Testis (tissue), 3 donors: ENCODE results near the gene GBX1. TPM values are rescaled to one million over a fixed set of nuclear protein-coding genes. Genes with fewer than 3 reads are reported as not detected.

Experiments used
- DNase-seq: peaks from one replicate; pipeline ENCODE4 v3.0.0-alpha.2; 2019
- H3K27ac ChIP-seq, 2 donors: fragments of 200-600 bp; sonication (generic); one replicate each; pipeline ENCODE4 v1.5.1; 2019
- H3K27me3 ChIP-seq: fragments of 200-600 bp; sonication (generic); one replicate; pipeline ENCODE4 v1.5.1; 2019
- H3K36me3 ChIP-seq: fragments of 200-600 bp; sonication (generic); one replicate; pipeline ENCODE4 v1.5.1; 2017; ENCODE audit warnings: low read depth; ENCODE audit errors: missing control alignments
- H3K4me1 ChIP-seq: fragments of 200-600 bp; sonication (generic); one replicate; pipeline ENCODE4 v1.5.1; 2019
- H3K4me3 ChIP-seq, 2 donors: fragments of 200-600 bp; sonication (generic); one replicate each; pipeline ENCODE4 v1.5.1; 2017 to 2019
- H3K9me3 ChIP-seq: fragments of 200-600 bp; sonication (generic); one replicate; pipeline ENCODE4 v1.5.1; 2017
- POLR2A ChIP-seq: fragments of 450-650 bp; IDR thresholded peaks from one replicate; pipeline ENCODE4 v1.6.1; 2017; ENCODE audit warnings: antibody characterized with exemption, mild to moderate bottlenecking, moderate library complexity
- WGBS, 2 donors: methylation state at CpG; one replicate each; pipeline ENCODE4 v1.1.5; 2018; 5-methylcytosine and 5-hydroxymethylcytosine counted together
- intact Hi-C: fragments of 100-400 bp; cut with DNase I; formaldehyde crosslinking; loops from one replicate; pipeline ENCODE4 v1.15.1; 2023; ENCODE audit warnings: low total_unique reads
- polyA plus RNA-seq: library from polyadenylated mRNA; stranded (reverse); fragments of 350-450 nt; fragmentation: Illumina TruSeq; extraction: RNeasy Lipid Tissue Mini Kit (QIAGEN cat#74804); gene quantifications from one replicate; pipeline ENCODE4 v1.2.3, GENCODE V29; 2014; ENCODE audit warnings: low read depth, low replicate concordance; ENCODE audit not compliant: insufficient read depth
- total RNA-seq, 2 donors: library from RNA; depleted of rRNA; stranded (reverse); fragments of >200 nt; gene quantifications; one replicate each; pipeline ENCODE4 v1.2.3, GENCODE V29; 2016
- TF ChIP-seq, protein P1 (sequence below), 3 experiments: fragments of 450-650 bp in 2 of 3; fragments of 200-600 bp in 1 of 3; sonication (generic) in 1 of 3; IDR thresholded peaks; one replicate each; pipeline ENCODE4 v1.5.1; 2016 to 2019; ENCODE audit warnings: antibody characterized with exemption in 3 of 3, mild to moderate bottlenecking in 2 of 3, moderate library complexity in 1 of 3

GBX1 gene
- total and polyA plus RNA-seq, 3 donors from 2014 or later: 2.9 to 15.6 (median 7.2) TPM

DNA sequence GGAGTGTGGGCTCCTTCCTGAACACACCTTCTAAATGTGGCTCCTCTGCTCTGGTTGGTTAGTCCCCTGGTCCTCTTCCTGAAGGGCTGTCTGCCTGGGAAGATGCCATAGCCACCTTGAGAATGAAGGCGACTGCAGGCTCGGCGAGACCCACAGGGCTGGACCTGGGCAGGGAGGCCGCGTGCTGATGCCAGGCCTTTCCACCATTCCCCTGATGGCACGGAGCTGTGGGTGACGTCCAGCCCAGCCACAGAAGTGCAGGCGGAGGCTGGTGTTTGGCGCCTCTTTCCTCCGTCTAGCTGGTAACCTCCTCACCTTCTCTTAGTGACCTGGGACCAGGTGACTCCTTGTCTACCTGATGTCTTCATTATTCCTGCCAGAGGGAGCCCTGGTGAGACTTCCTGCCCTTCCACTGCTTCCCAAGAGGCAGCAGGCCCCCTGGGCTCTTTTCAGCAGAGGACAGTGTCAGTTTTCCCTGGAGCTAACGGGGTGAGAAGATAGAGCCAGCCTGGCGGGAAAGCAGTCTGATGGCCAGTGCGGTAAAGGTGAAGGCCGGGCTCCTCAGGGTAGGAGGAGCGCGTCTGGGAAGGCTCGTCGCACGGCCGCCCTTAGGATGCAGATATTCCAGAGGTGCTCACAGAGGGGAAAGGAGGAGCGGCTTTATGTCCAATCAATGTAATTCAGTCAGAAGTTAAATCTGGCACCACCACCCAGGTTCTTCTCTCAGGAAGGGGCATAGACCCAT is 34.9 kb downstream of the GBX1 start:
- Histone ChIP-seq H3K27me3 (no peaks in the 10 kb centered on the region), H3K4me1 (no peaks in the 10 kb centered on the region), H3K4me3 (no peak overlapping the region), H3K9me3 (no peaks in the 10 kb centered on the region), H3K36me3 (no peaks in the 10 kb centered on the region), H3K27ac (no peak overlapping the region)
- WGBS, 2 donors: 94% methylated on average over 20 to 21 of the region's 21 CpGs
- intact Hi-C loops: no loop called here
- DNase-seq: no peak
- TF ChIP-seq, protein P1, sequence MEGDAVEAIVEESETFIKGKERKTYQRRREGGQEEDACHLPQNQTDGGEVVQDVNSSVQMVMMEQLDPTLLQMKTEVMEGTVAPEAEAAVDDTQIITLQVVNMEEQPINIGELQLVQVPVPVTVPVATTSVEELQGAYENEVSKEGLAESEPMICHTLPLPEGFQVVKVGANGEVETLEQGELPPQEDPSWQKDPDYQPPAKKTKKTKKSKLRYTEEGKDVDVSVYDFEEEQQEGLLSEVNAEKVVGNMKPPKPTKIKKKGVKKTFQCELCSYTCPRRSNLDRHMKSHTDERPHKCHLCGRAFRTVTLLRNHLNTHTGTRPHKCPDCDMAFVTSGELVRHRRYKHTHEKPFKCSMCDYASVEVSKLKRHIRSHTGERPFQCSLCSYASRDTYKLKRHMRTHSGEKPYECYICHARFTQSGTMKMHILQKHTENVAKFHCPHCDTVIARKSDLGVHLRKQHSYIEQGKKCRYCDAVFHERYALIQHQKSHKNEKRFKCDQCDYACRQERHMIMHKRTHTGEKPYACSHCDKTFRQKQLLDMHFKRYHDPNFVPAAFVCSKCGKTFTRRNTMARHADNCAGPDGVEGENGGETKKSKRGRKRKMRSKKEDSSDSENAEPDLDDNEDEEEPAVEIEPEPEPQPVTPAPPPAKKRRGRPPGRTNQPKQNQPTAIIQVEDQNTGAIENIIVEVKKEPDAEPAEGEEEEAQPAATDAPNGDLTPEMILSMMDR (IDR thresholded peaks at IDR 0.05): no peak
- no peak for TF ChIP-seq POLR2A

DNA sequence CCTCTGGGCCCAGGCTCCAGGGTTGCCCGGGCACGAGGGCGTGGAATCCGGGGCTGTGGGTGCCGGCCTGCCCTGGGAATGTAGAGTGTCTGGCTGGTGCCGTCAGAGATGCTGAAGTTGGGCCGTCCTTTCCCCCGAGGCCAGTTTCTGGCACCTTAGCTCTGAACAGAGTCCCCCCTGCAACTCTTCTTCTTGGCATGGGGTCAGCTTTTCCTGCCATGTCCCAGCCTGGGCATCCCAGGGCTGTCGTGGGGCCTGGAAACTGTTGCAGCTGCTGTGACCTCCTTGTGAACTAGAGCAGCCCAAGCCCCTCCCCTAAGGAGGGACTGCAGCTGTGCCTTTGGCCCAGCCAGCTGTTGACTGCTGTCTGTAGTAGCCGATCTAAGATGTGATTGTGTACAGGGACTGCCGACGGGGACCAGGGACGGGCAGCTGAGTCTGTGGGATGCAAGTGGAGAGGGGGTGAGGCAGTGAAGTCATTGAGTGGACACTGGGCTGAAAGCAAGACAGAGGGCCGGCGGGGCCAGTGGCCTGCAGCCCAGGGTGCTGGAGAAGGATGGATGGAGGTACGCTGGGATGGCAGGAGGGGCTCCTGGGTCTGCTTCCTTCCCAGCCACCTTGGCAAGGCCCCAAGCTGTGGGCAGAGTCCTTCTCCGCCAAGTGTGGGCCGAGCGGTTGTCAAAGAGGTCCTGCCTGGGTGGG is 35.8 kb downstream of the GBX1 start:
- no peak for DNase-seq
- Histone ChIP-seq H3K9me3 (no peaks in the 10 kb centered on the region), H3K27ac (no peak overlapping the region), H3K4me3 (no peak overlapping the region), H3K27me3 (no peaks in the 10 kb centered on the region), H3K4me1 (no peaks in the 10 kb centered on the region), H3K36me3 (no peaks in the 10 kb centered on the region)
- TF ChIP-seq, protein P1 (IDR thresholded peaks at IDR 0.05): no peak
- no peak for TF ChIP-seq POLR2A
- WGBS, 2 donors: 71 to 79% methylated on average over 15 to 19 of the region's 19 CpGs
- intact Hi-C loops: no loop called here

DNA sequence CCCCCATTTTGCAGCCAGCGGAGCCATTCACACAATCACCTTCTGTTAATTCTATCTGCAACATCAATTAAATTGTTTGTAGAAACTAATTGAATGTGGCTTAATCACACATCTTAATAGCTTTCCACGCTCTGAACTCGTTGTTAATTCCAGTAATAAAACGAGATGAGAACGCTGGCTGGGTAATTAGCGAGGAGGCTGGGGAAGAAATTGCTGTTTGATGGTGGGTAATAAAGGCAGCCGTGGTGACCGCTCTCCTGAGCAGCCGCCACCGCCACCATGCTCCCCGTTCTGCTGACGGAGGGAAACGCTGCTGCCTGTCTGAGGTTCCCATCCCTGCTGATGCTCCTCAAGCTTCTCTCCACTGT is 36.3 kb downstream of the GBX1 start:
- no peaks in the 10 kb centered on the region for H3K27me3 ChIP-seq
- no peaks in the 10 kb centered on the region for H3K9me3 ChIP-seq
- no peak overlapping the region for H3K4me3 ChIP-seq
- no peaks in the 10 kb centered on the region for H3K4me1 ChIP-seq
- intact Hi-C loops: no loop called here
- H3K36me3 ChIP-seq: no peaks in the 10 kb centered on the region
- no peak for DNase-seq
- H3K27ac ChIP-seq: no peak overlapping the region
- TF ChIP-seq, protein P1 (IDR thresholded peaks at IDR 0.05): no peak
- TF ChIP-seq POLR2A: no peak
- WGBS, 2 donors: 89 to 92% methylated on average over 13 of the region's 13 CpGs

DNA sequence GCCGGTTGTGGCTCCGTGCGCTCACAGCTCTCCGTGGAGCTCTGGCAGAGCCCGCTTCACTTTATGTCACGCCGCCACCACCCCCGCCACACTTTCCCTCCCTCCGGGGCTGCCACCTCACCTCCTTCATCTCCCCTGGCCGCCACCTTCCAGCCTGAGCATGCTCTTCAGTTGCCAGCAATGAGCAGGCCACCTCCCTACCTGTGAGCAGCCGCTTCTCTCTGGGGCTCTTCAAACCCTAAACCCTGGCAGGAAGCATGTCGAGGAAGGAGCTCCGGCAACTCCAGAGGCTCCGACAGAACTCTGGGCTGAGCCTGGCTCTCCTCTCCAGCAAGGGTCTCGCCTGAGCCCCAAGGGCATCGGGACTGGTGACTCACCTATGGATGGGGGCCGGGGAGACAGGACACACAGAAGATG is 36.7 kb downstream of the GBX1 start:
- no peaks in the 10 kb centered on the region for H3K4me1 ChIP-seq
- 94 to 97% methylated on average over 16 to 17 of the region's 17 CpGs for WGBS, 2 donors
- H3K9me3 ChIP-seq: no peaks in the 10 kb centered on the region
- no peak for DNase-seq
- TF ChIP-seq, protein P1 (IDR thresholded peaks at IDR 0.05): no peak
- TF ChIP-seq POLR2A: no peak
- intact Hi-C loops: no loop called here
- H3K27ac ChIP-seq: no peak overlapping the region
- no peaks in the 10 kb centered on the region for H3K36me3 ChIP-seq
- no peaks in the 10 kb centered on the region for H3K27me3 ChIP-seq
- H3K4me3 ChIP-seq: no peak overlapping the region
